ENCODE data around the gene PNPLA2. TPM values are rescaled to one million over a fixed set of nuclear protein-coding genes. Genes with fewer than 3 reads are reported as not detected.

The PNPLA2 gene
- total RNA-seq, 1 experiment from 2014 or later: 40.2 TPM

DNA sequence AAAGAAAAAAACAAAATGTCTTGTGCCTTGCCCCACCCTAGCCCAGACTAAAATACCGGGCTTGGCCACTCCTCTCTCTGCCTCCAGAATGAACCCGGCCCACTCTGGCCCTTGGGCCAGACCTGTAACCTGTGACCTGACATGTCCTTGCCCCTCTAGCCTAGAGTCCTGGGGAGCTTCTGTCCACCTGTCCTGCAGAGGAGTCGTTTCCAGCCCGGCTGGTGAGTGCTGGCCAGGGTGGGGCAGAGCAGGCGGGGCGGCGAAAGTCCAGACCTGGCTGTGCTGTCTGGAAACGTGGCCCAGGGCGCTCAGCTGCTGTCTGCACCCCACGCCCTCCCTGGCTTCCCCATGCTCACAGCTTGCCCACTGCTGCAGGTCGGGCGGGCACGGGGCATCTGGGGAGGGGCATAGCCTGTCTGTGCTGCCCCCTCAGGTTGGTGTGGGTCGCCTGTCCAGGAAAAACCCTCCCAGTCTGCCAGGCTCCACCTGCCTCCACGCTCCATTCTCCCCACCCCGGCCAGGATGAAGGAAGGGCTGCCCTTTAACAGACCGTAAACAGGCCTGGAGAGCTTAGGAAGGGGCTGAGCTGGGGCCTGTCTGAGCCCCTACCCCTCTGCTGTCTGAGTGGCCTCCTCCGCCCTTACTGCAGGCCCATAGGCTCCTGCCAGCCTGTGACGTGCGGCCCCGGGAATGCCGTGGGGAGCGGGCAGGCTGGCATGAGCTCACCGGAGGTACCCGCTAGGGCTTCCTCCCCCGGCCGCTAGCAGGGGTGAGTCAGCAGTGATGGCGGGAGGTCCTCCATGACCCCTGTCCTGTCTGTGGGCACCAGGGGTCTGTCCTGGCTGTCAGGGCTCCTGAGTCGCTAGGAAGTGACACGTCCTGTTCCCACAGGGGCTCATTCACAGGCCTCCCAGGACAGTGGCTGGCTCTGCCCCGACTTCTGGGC lies 15.9 kb downstream of the PNPLA2 start:
- peaks cover 24% of the 10 kb centered on the region for H3K4me1 ChIP-seq (ENCODE audit: insufficient read depth, low read length)
- H2AFZ ChIP-seq (ENCODE audit: low read length): no peak overlapping the region
- intact Hi-C loops (cut with micrococcal nuclease): no loop called here
- peak; percentile 94 for DNase-seq
- BruUV-seq (replicated peaks): TSS peak; percentile 65
- H3K79me2 ChIP-seq (ENCODE audit: low read length): peaks cover 58% of the 10 kb centered on the region
- H3K27ac ChIP-seq (ENCODE audit: low read length): peak overlapping the region; percentile 91
- peaks cover 16% of the 10 kb centered on the region for H4K20me1 ChIP-seq (ENCODE audit: low read length)
- peak overlapping the region; percentile 94 for H3K9ac ChIP-seq (ENCODE audit: low read length)
- no peaks in the 10 kb centered on the region for H3K27me3 ChIP-seq (ENCODE audit: low read length)
- H3K4me3 ChIP-seq (ENCODE audit: low read length): peak overlapping the region; percentile 73
- peaks cover 34% of the 10 kb centered on the region for H3K36me3 ChIP-seq (ENCODE audit: low read depth, low read length)
- TF ChIP-seq EZH2 (IDR thresholded peaks at IDR 0.05; ENCODE audit: low read length, unreplicated experiment) (no peak), EZH2phosphoT487 (IDR thresholded peaks at IDR 0.05; ENCODE audit: borderline replicate concordance, low read length) (no peak)
- TF ChIP-seq, protein P1, sequence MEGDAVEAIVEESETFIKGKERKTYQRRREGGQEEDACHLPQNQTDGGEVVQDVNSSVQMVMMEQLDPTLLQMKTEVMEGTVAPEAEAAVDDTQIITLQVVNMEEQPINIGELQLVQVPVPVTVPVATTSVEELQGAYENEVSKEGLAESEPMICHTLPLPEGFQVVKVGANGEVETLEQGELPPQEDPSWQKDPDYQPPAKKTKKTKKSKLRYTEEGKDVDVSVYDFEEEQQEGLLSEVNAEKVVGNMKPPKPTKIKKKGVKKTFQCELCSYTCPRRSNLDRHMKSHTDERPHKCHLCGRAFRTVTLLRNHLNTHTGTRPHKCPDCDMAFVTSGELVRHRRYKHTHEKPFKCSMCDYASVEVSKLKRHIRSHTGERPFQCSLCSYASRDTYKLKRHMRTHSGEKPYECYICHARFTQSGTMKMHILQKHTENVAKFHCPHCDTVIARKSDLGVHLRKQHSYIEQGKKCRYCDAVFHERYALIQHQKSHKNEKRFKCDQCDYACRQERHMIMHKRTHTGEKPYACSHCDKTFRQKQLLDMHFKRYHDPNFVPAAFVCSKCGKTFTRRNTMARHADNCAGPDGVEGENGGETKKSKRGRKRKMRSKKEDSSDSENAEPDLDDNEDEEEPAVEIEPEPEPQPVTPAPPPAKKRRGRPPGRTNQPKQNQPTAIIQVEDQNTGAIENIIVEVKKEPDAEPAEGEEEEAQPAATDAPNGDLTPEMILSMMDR (conservative IDR thresholded peaks at IDR 0.05; ENCODE audit: low read depth, low read length): 0 out of 2 replicates have a peak, but pooled peaks have one; percentile 13
- H3K4me2 ChIP-seq (ENCODE audit: low read length): peak overlapping the region; percentile 99
- H3F3A ChIP-seq (ENCODE audit: low read length, unreplicated experiment): peaks cover 9% of the 10 kb centered on the region
- ATAC-seq: peak; percentile 62
- POLR2A ChIA-PET (ENCODE audit: unreplicated experiment): interaction anchor here (0.6 to 2.1 kb wide), 4 partner anchors 9 to 59 kb away, joined by 4 to 16 read pairs (median 13); partner anchors contain the start of genes PNPLA2 and TSPAN4
- H3K9me3 ChIP-seq (ENCODE audit: low read length): no peaks in the 10 kb centered on the region
- no peaks in the 10 kb centered on the region for H3K9me2 ChIP-seq (replicated peaks; ENCODE audit: low read length)
- CTCF ChIA-PET: interaction anchor here (0.5 to 1.0 kb wide), 3 partner anchors 24 to 94 kb away, joined by 3 to 10 read pairs (median 3); no protein-coding TSS in a partner anchor

GRCh38 chr11:836274-836673 lies 17.6 kb downstream of the PNPLA2 start:
- Histone ChIP-seq H2AFZ (ENCODE audit: low read length) (no peak overlapping the region), H3K27ac (ENCODE audit: low read length) (no peak overlapping the region), H3K36me3 (ENCODE audit: low read depth, low read length) (peaks cover 51% of the 10 kb centered on the region), H3K4me1 (ENCODE audit: insufficient read depth, low read length) (peaks cover 37% of the 10 kb centered on the region), H3K9me2 (replicated peaks; ENCODE audit: low read length) (no peaks in the 10 kb centered on the region), H4K20me1 (ENCODE audit: low read length) (peaks cover 32% of the 10 kb centered on the region), H3K9me3 (ENCODE audit: low read length) (no peaks in the 10 kb centered on the region), H3K9ac (ENCODE audit: low read length) (no peak overlapping the region), H3K27me3 (ENCODE audit: low read length) (no peaks in the 10 kb centered on the region), H3F3A (ENCODE audit: low read length, unreplicated experiment) (peaks cover 11% of the 10 kb centered on the region), H3K79me2 (ENCODE audit: low read length) (peaks cover 75% of the 10 kb centered on the region), H3K4me2 (ENCODE audit: low read length) (no peak overlapping the region), H3K4me3 (ENCODE audit: low read length) (no peak overlapping the region)
- no TSS peak for BruUV-seq (replicated peaks)
- TF ChIP-seq, protein P1 (conservative IDR thresholded peaks at IDR 0.05; ENCODE audit: low read depth, low read length): no peak
- no peak for TF ChIP-seq EZH2phosphoT487 (IDR thresholded peaks at IDR 0.05; ENCODE audit: borderline replicate concordance, low read length)
- no peak for TF ChIP-seq EZH2 (IDR thresholded peaks at IDR 0.05; ENCODE audit: low read length, unreplicated experiment)
- ChIA-PET CTCF (no interaction called here), POLR2A (ENCODE audit: unreplicated experiment) (no interaction called here)
- no peak for ATAC-seq
- intact Hi-C loops (cut with micrococcal nuclease): no loop called here
- no peak for DNase-seq

DNA sequence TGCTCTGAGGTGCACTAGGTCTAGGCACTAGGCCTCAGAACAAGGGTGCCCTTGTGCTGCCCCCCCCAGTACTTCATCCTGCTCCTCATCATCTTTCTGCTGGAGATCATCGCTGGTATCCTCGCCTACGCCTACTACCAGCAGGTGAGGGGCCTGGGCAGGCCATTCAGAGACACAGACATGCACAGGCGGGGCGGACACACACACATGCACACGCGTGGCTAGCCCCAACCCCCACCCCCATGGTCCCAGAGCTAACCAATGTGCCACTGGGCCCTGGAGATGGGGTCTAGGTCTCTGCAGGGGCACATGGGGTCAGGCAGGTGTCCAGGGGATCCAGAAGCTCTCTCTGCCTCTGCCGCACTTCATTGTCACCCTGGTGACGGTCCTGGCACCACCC lies 18.0 kb downstream of the PNPLA2 start:
- Histone ChIP-seq H3K4me2 (ENCODE audit: low read length) (no peak overlapping the region), H3K9me3 (ENCODE audit: low read length) (no peaks in the 10 kb centered on the region), H4K20me1 (ENCODE audit: low read length) (peaks cover 35% of the 10 kb centered on the region), H3K4me3 (ENCODE audit: low read length) (no peak overlapping the region), H3K9ac (ENCODE audit: low read length) (no peak overlapping the region), H3K27ac (ENCODE audit: low read length) (no peak overlapping the region), H3K79me2 (ENCODE audit: low read length) (peaks cover 77% of the 10 kb centered on the region), H3F3A (ENCODE audit: low read length, unreplicated experiment) (peaks cover 11% of the 10 kb centered on the region), H3K4me1 (ENCODE audit: insufficient read depth, low read length) (peaks cover 33% of the 10 kb centered on the region), H3K27me3 (ENCODE audit: low read length) (no peaks in the 10 kb centered on the region), H3K36me3 (ENCODE audit: low read depth, low read length) (peaks cover 53% of the 10 kb centered on the region), H2AFZ (ENCODE audit: low read length) (no peak overlapping the region), H3K9me2 (replicated peaks; ENCODE audit: low read length) (no peaks in the 10 kb centered on the region)
- intact Hi-C loops (cut with micrococcal nuclease): no loop called here
- ChIA-PET CTCF (no interaction called here), POLR2A (ENCODE audit: unreplicated experiment) (no interaction called here)
- DNase-seq: no peak
- TF ChIP-seq EZH2phosphoT487 (IDR thresholded peaks at IDR 0.05; ENCODE audit: borderline replicate concordance, low read length) (no peak), EZH2 (IDR thresholded peaks at IDR 0.05; ENCODE audit: low read length, unreplicated experiment) (no peak)
- TF ChIP-seq, protein P1 (conservative IDR thresholded peaks at IDR 0.05; ENCODE audit: low read depth, low read length): no peak
- ATAC-seq: no peak
- no TSS peak for BruUV-seq (replicated peaks)

All from PC-3 (cell line).